ENCODE data around the gene EHHADH.

The EHHADH gene

GRCh38 chr3:185200639-185201038, 53.2 kb downstream of the EHHADH start:
- in situ Hi-C loops (cut with HindIII; ENCODE audit: low sequenced_read_pairs), result no loop called here

DNA sequence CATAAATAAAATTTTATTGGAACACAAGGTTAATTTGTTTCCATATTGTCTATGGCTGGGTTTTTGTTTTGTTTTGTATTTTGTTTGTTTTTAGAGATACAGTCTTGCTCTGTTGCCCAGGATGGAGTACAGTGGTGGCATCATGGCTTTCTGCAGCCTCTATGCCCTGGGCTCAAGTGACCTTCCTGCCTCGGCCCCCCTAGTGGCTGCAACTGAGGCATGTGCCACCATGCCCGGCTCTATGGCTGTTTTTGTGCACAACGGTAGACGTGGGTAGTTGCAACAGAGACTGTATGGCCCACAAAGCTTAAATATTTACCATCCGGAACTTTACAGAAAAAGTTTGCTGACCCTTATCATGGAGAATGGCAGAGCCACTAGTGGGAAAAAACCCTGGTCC, 54.2 kb downstream of the EHHADH start:
- in situ Hi-C loops (cut with HindIII; ENCODE audit: low sequenced_read_pairs), result no loop called here

DNA sequence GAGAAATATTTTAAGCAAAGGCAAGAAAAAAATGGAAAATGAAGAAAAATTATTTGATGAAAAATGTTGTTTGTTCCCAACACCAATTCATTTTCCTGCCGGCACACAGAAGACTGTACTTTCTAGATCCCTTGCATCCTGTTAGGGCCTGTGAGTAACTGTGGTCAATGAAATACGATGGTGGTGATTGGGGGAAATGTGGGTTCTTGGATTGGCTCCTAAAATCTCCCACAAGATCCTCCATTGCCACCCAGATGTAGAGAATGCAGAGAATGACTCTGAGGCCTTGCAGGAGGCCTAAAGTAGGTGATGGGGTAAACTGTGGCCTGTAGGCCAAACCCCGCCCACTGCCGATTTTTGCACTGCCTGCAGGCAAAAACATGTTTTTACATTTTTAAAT, 54.6 kb downstream of the EHHADH start:
- in situ Hi-C loops (cut with HindIII; ENCODE audit: low sequenced_read_pairs), result no loop called here

GRCh38 chr3:185197068-185197467, 56.8 kb downstream of the EHHADH start:
- in situ Hi-C loops (cut with HindIII; ENCODE audit: low sequenced_read_pairs), result no loop called here

DNA sequence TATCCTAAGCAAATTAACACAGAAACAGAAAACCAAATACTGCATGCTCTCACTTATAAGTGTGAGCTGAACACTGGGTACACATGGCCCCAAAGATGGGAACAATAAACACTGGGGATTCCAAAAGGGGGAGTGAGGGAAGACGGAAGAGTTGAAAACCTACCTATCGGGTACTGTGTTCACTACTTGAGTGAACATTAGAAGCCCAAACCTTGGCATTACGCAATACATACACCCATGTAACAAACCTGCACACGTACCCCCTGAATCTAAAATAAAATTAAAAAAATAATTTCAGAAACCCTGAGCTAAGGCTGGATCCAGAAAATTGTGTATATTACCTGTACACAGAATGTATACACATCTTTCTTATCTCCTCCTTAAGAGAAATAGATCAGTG, 58.2 kb downstream of the EHHADH start:
- in situ Hi-C loops (cut with HindIII; ENCODE audit: low sequenced_read_pairs), result no loop called here

GRCh38 chr3:185188816-185189215, 65.0 kb downstream of the EHHADH start:
- in situ Hi-C loops (cut with HindIII; ENCODE audit: low sequenced_read_pairs), result no loop called here

- in situ Hi-C loops (cut with HindIII; ENCODE audit: low sequenced_read_pairs), result no loop called here
These were observed 66.5 kb downstream of the EHHADH start for GRCh38 chr3:185187391-185187790.

- in situ Hi-C loops (cut with HindIII; ENCODE audit: low sequenced_read_pairs), result no loop called here
These were observed 77.0 kb downstream of the EHHADH start for GRCh38 chr3:185176750-185177359.

- in situ Hi-C loops (cut with HindIII; ENCODE audit: low sequenced_read_pairs), result no loop called here
These were observed 78.4 kb downstream of the EHHADH start for GRCh38 chr3:185175370-185175987.

DNA sequence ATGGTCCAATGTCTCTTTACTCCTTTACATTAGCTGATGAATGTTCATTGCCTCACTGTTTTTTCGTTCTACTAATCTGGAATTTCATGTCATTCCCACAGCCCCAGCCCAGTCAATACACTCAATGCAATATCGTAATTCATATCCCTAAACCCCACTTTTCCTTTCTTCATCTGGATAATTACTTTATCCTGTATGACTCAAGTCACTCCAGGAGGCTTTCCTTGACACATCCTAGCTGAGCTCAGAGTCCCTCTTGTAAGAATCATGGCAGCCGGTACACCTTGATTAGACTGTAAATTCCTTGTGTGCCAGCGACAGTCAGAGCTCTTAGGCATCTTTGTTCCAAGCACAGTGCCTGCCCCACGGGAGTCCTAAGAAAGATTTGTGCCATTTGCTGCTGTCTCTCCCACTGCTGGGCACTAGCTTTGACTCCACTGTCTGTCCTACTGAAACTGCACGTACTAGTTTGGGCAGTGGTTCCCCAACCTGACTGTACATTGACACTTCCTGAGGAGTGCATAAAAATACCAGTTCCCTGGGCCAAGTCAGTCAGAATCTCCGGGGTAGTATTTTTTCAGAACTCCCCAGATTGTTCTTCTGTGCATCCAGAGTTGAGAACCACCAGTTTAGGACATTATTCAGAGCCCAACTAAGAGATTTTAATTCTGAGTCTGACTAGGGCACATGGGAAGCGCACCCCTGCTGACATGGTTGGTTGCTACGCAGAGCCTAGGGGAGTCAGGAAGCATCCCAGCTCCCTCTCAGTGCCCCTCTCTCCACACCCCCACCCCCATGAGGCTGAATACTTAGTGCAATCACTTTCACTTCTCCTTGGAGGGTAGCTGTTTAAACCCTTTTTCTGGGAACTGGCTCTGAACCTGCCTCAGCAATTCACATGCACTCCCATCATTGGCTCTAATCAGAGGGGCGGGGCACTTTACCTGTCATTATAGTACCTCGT, 81.5 kb downstream of the EHHADH start:
- in situ Hi-C loops (cut with HindIII; ENCODE audit: low sequenced_read_pairs), result no loop called here

- in situ Hi-C loops (cut with HindIII; ENCODE audit: low sequenced_read_pairs), result no loop called here
These were observed 89.2 kb downstream of the EHHADH start for GRCh38 chr3:185164428-185165217.

- in situ Hi-C loops (cut with HindIII; ENCODE audit: low sequenced_read_pairs), result no loop called here
These were observed 91.2 kb downstream of the EHHADH start for GRCh38 chr3:185162634-185163033.

GRCh38 chr3:185161761-185162160, 92.1 kb downstream of the EHHADH start:
- in situ Hi-C loops (cut with HindIII; ENCODE audit: low sequenced_read_pairs), result no loop called here

- in situ Hi-C loops (cut with HindIII; ENCODE audit: low sequenced_read_pairs), result no loop called here
These were observed 96.5 kb downstream of the EHHADH start for GRCh38 chr3:185157347-185157746.

DNA sequence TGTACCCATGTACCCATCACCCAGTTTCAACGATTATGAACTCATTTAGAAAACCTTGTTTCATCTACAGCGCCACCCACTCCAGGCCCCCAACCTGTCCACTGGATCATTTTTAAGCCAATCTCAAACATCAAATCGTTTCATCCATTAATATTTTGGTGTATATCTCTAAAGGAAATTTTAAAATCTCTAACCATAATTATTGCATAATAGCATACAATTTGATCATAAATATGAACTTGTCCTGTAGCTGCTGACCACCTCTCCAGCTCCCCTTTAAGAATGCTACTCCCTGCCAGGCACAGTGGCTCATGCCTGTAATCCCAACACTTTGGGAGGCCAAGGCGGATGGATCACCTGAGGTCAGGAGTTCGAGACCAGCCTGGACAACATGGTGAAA, 98.2 kb downstream of the EHHADH start:
- in situ Hi-C loops (cut with HindIII; ENCODE audit: low sequenced_read_pairs), result no loop called here

DNA sequence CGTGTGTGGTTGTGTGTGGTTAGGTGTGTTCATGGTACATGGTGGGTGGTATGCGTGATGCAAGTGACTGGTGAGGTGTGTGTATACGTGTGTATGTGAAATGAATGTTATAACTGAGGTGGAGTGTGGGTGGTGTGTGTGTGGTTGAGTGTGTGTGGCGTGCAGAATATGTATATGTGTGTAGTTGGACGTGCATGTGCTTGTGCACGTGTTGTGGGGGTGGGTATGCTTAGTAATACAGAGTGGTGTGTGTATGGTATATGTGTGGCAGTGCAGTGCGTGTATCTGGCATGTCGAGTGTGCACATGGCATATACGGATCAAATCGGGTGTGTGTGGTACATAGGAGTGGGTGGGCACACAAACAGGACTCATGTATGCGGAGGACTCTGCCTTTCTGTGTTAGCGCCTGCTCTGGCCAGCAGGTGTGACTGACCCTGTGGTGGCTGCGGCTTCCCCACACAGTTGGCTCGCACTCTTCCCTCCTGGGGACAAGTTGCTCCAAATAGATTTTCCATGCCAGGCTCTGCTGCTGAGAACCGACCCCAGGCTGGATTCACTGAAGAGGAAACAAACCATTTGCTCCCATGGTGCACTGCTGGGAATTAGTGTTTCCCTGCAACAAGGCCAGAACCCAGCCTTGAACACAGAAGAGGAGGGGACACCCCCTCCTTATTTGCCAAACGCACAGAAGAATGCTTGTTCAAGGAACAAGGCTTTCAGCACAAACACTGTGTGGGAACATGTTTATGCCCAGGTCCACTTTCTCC, 99.8 kb downstream of the EHHADH start:
- in situ Hi-C loops (cut with HindIII; ENCODE audit: low sequenced_read_pairs), result loop anchor here (5.0 kb wide), 1 partner anchor 57 kb away; no protein-coding TSS in a partner anchor

DNA sequence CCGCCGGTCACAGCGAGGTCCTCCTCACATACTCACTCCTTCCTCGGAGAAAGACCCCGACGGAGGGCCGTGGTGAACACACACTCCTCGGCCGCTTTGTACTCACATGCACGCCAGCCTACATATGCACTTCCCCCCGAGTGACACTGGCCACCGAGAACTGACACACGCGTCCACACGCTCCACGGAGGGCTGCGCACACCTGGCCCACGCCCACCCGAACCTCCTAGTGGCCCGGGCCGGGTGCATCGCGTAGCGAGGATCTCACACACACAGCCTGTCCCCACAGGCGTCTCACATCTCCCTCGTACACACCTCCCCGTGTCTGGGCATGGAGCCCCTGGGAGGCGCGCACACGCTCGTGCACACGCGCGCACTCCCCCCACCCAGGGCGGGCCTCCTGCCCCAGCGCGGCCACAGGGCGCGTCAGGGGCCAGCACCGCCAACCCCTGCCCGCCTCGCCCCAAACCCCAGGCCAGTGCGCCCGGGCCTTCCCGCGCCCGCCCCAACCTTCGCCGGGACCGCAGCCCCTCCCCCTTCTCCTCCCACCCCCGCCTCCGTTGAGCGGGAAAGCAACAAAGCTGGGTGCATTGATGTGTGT, 100.6 kb downstream of the EHHADH start:
- in situ Hi-C loops (cut with HindIII; ENCODE audit: low sequenced_read_pairs), result loop anchor here (5.0 kb wide), 1 partner anchor 56 kb away; no protein-coding TSS in a partner anchor

GRCh38 chr3:185152410-185153170, 101.3 kb downstream of the EHHADH start, which contains the start of gene C3orf70:
C3orf70 (minus strand) TSS chr3:185153060; CDS start chr3:185152823, 237 bp downstream.
- in situ Hi-C loops (cut with HindIII; ENCODE audit: low sequenced_read_pairs), result loop anchor here (5.0 kb wide), 1 partner anchor 55 kb away; no protein-coding TSS in a partner anchor

DNA sequence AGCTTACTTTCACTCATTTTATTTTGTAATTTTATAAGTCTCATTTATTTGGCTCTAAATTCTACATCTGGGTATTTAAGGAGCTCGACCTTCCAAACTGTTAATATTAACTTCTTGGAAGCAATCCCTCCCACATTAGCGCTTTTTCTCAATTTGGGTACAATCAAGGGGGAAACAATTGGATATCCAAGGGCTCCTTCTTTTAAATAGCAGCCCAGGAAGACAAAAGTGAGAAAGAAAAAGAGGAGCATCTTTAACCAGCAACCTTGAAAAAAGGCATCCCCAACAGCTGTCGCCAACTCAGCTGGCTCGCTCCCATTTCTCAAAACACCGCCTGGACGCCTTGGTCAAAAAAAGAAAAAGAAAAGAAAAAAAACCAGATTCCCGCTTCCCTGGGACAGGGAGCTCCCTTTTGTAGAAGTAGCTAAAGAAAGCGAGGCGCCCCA, 101.9 kb downstream of the EHHADH start:
- in situ Hi-C loops (cut with HindIII; ENCODE audit: low sequenced_read_pairs), result loop anchor here (5.0 kb wide), 1 partner anchor 55 kb away; no protein-coding TSS in a partner anchor

Measured in endothelial cell of hepatic sinusoid (primary cell).